Hepatocyte (in vitro differentiated cells): ENCODE data around the gene CIT.

ENCODE experiments used
- CTCF ChIP-seq: fragments of 200-600 bp; sonication (generic); IDR thresholded peaks from 2 replicates; pipeline ENCODE4 v1.5.1; 2016; ENCODE audit warnings: antibody characterized with exemption, mild to moderate bottlenecking; ENCODE audit not compliant: poor library complexity
- EZH2 ChIP-seq: fragments of 200-600 bp; sonication (generic); IDR thresholded peaks from 2 replicates; pipeline ENCODE4 v1.6.1; 2016; ENCODE audit warnings: antibody characterized with exemption, mild to moderate bottlenecking, borderline replicate concordance
- EZH2phosphoT487 ChIP-seq: fragments of 200-600 bp; sonication (generic); IDR thresholded peaks from one replicate; pipeline ENCODE4 v1.6.1; 2018; ENCODE audit warnings: antibody characterized with exemption, mild to moderate bottlenecking, low read depth, moderate library complexity; ENCODE audit not compliant: unreplicated experiment, severe bottlenecking

GRCh38 chr12:119915894-119916510, 38.9 kb upstream of the CIT start:
- TF ChIP-seq CTCF: no peak
- no peak for TF ChIP-seq EZH2
- no peak for TF ChIP-seq EZH2phosphoT487
